HepG2 (cell line): Measurements from ENCODE around the gene PSMB3. TPM values are rescaled to one million over a fixed set of nuclear protein-coding genes. Genes with fewer than 3 reads are reported as not detected.

Experiments
- ARID5B ChIP-seq: IDR thresholded peaks from 2 replicates; pipeline ENCODE4 v1.4.0; 2020; ENCODE audit warnings: mild to moderate bottlenecking, missing genetic modification reagents
- IKZF1 ChIP-seq: fragments of 450-650 bp; IDR thresholded peaks from 2 replicates; pipeline ENCODE4 v1.7.1; 2016
- JUN ChIP-seq: sonication (generic); formaldehyde crosslinking; IDR thresholded peaks from 2 replicates; pipeline ENCODE4 v1.4.0; 2020; ENCODE audit warnings: mild to moderate bottlenecking, missing genetic modification reagents
- MAF1 ChIP-seq: sonication (generic); formaldehyde crosslinking; IDR thresholded peaks from 2 replicates; pipeline ENCODE4 v1.5.0; 2020; ENCODE audit warnings: missing genetic modification reagents, borderline replicate concordance
- NR2C2 ChIP-seq: sonication (generic); formaldehyde crosslinking; IDR thresholded peaks from 2 replicates; pipeline ENCODE4 v1.4.0; 2020; ENCODE audit warnings: missing genetic modification reagents, mild to moderate bottlenecking, moderate library complexity, borderline replicate concordance
- SAP130 ChIP-seq: IDR thresholded peaks from 2 replicates; pipeline ENCODE4 v1.6.1; 2016; ENCODE audit warnings: low read depth
- SATB2 ChIP-seq: sonication (generic); formaldehyde crosslinking; IDR thresholded peaks from 2 replicates; pipeline ENCODE4 v1.5.0; 2020; ENCODE audit warnings: missing genetic modification reagents
- ZNF136 ChIP-seq: sonication (generic); formaldehyde crosslinking; IDR thresholded peaks from 2 replicates; pipeline ENCODE4 v1.8.1; 2022; ENCODE audit warnings: low read depth, mild to moderate bottlenecking, moderate library complexity, missing genetic modification reagents
- ZNF256 ChIP-seq: sonication (generic); formaldehyde crosslinking; conservative IDR thresholded peaks from 2 replicates; pipeline ENCODE4 v1.4.0; 2020; ENCODE audit warnings: missing genetic modification reagents
- ZNF30 ChIP-seq: sonication (generic); formaldehyde crosslinking; IDR thresholded peaks from 2 replicates; pipeline ENCODE4 v1.5.0; 2020; ENCODE audit warnings: mild to moderate bottlenecking, missing genetic modification reagents
- ZNF557 ChIP-seq: sonication (generic); formaldehyde crosslinking; IDR thresholded peaks from 2 replicates; pipeline ENCODE4 v1.4.0; 2020; ENCODE audit warnings: missing genetic modification reagents
- ZNF574 ChIP-seq: sonication (generic); formaldehyde crosslinking; IDR thresholded peaks from 2 replicates; pipeline ENCODE4 v1.4.0; 2020; ENCODE audit warnings: missing genetic modification reagents
- ZNF704 ChIP-seq: sonication (generic); formaldehyde crosslinking; IDR thresholded peaks from 2 replicates; pipeline ENCODE4 v1.8.1; 2023; ENCODE audit warnings: mild to moderate bottlenecking, inconsistent platforms, moderate library complexity, missing genetic modification reagents, borderline replicate concordance
- ZNF800 ChIP-seq: sonication (generic); formaldehyde crosslinking; IDR thresholded peaks from 2 replicates; pipeline ENCODE4 v1.4.0; 2020; ENCODE audit warnings: missing genetic modification reagents
- polyA plus RNA-seq, 8 experiments: library from polyadenylated mRNA; depleted of rRNA in 3 of 8; stranded (reverse) in 7 of 8; unstranded in 1 of 8; fragments of >200 nt; fragmentation: Illumina TruSeq in 4 of 8; extraction: Trizol in 4 of 8; gene quantifications; 2 replicates each; pipeline versions ENCODE4 v1.2.1 to v1.2.3, GENCODE V29; 2011 to 2016; ENCODE audit warnings: low read depth in 4 of 8, missing spikeins in 1 of 8, mixed read lengths in 1 of 8; ENCODE audit not compliant: insufficient read depth in 1 of 8
- total RNA-seq, 5 experiments: library from RNA; depleted of rRNA; stranded (reverse); fragments of >200 nt; fragmentation: Illumina TruSeq; extraction: Trizol; gene quantifications; 2 replicates each; pipeline ENCODE4 v1.2.3, GENCODE V29; 2016; ENCODE audit warnings: low read depth in 1 of 5
- TF ChIP-seq, protein P1 (sequence below): sonication (generic); formaldehyde crosslinking; conservative IDR thresholded peaks from 2 replicates; pipeline ENCODE4 v1.8.0; 2022; ENCODE audit warnings: low read depth, missing genetic modification reagents

PSMB3 gene
- total and polyA plus RNA-seq, 2 of the 13 experiments (the other 11 are each of a cell fraction or from before 2014, with no cell fraction given) = 366 to 517 TPM

- no peak for TF ChIP-seq SATB2 (CRISPR knock-in tag)
- no peak for TF ChIP-seq ZNF136 (CRISPR knock-in tag)
- no peak for TF ChIP-seq ZNF557 (CRISPR knock-in tag)
- TF ChIP-seq ZNF30 (CRISPR knock-in tag) = no peak
- TF ChIP-seq ZNF704 = no peak; the same call in 1 of the 2 replicates
- TF ChIP-seq, protein P1, sequence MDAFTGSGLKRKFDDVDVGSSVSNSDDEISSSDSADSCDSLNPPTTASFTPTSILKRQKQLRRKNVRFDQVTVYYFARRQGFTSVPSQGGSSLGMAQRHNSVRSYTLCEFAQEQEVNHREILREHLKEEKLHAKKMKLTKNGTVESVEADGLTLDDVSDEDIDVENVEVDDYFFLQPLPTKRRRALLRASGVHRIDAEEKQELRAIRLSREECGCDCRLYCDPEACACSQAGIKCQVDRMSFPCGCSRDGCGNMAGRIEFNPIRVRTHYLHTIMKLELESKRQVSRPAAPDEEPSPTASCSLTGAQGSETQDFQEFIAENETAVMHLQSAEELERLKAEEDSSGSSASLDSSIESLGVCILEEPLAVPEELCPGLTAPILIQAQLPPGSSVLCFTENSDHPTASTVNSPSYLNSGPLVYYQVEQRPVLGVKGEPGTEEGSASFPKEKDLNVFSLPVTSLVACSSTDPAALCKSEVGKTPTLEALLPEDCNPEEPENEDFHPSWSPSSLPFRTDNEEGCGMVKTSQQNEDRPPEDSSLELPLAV = no peak; the same call in 1 of the 2 replicates
- no peak for TF ChIP-seq NR2C2 (CRISPR knock-in tag)
- TF ChIP-seq ZNF256 (CRISPR knock-in tag) = 0 out of 2 replicates have a peak, but pooled peaks have one; percentile 33
- no peak for TF ChIP-seq MAF1 (CRISPR knock-in tag)
- peak; percentile 83 for TF ChIP-seq SAP130 (CRISPR knock-in tag)
- TF ChIP-seq ARID5B = no peak
- peak; percentile 34; the same call in 1 of the 2 replicates for TF ChIP-seq ZNF574 (CRISPR knock-in tag)
- TF ChIP-seq JUN (CRISPR knock-in tag) = no peak
- no peak for TF ChIP-seq ZNF800 (CRISPR knock-in tag)
- TF ChIP-seq IKZF1 = no peak
Measured at GRCh38 chr17:38798614-38799500, 46.3 kb downstream of the PSMB3 start (continued).
